Endothelial cell (in vitro differentiated cells): ENCODE measurements around the gene PEX11G. TPM values are rescaled to one million over a fixed set of nuclear protein-coding genes. Genes with fewer than 3 reads are reported as not detected.
A peak's percentile ranks its signal among the peaks of the same experiment; 100 is the strongest.

Source experiments
- DNase-seq: peaks from one replicate; pipeline ENCODE4 v3.0.0; 2021; ENCODE audit warnings: low spot score
- H3K27ac Mint-ChIP-seq: one replicate; pipeline ENCODE4 v1.8.0; 2021; ENCODE audit warnings: mixed read lengths, inconsistent platforms; ENCODE audit not compliant: unreplicated experiment
- H3K27me3 Mint-ChIP-seq: one replicate; pipeline ENCODE4 v1.8.0; 2021; ENCODE audit warnings: mild to moderate bottlenecking, moderate library complexity, mixed read lengths, inconsistent platforms; ENCODE audit not compliant: unreplicated experiment
- H3K36me3 Mint-ChIP-seq: one replicate; pipeline ENCODE4 v1.8.0; 2021; ENCODE audit warnings: mild to moderate bottlenecking, low read depth, mixed read lengths, inconsistent platforms; ENCODE audit not compliant: unreplicated experiment
- H3K4me1 Mint-ChIP-seq: one replicate; pipeline ENCODE4 v1.8.0; 2021; ENCODE audit warnings: mild to moderate bottlenecking, mixed read lengths, inconsistent platforms; ENCODE audit not compliant: unreplicated experiment
- H3K4me3 Mint-ChIP-seq: one replicate; pipeline ENCODE4 v1.8.0; 2021; ENCODE audit warnings: mild to moderate bottlenecking, mixed read lengths, inconsistent platforms; ENCODE audit not compliant: unreplicated experiment
- H3K9me3 Mint-ChIP-seq: one replicate; pipeline ENCODE4 v1.8.0; 2021; ENCODE audit warnings: mixed read lengths, inconsistent platforms; ENCODE audit not compliant: unreplicated experiment
- total RNA-seq: library from RNA; stranded (reverse); fragmentation: NEBNext Ultra II Directional; extraction: Animal tissue kit (Norgen Biotek cat#: 25700); gene quantifications from one replicate; pipeline ENCODE4 v1.2.1, GENCODE V29; 2021; ENCODE audit not compliant: unreplicated experiment
- TF ChIP-seq, protein P1 (sequence below): fragments of 200-600 bp; sonication (generic); IDR thresholded peaks from one replicate; pipeline ENCODE4 v1.5.0; 2021; ENCODE audit warnings: antibody characterized with exemption; ENCODE audit not compliant: unreplicated experiment

Gene PEX11G
- total RNA-seq, 1 donor from 2014 or later = 3.8 TPM

DNA sequence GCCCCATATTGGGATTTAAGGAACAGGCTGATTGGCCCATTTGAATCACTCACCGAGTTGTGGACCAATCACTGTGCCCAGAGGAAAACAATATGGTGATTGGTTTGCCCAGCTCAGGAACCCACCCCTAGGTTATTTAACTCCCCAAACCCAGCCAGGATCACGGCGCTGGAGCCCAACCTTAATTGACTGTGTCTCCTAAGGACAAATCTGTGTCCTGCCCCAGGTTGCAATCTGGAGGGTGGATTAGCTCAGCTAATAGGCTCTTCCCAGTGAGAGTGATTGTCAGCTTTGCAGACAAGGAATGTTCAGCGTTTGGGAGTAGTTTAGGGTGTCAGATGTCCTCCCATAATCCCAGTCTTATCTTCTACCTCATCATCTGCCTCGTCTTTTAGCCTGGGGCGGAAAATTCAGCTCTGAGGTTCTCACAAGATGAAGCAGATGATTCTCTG, 23.6 kb upstream of the PEX11G start:
- Mint-ChIP-seq H3K9me3 (no peaks in the 10 kb centered on the region), H3K4me1 (peaks cover 15% of the 10 kb centered on the region), H3K27me3 (peaks cover 4% of the 10 kb centered on the region), H3K27ac (no peak overlapping the region), H3K36me3 (peaks cover 7% of the 10 kb centered on the region), H3K4me3 (no peak overlapping the region)
- DNase-seq = no peak
- TF ChIP-seq, protein P1, sequence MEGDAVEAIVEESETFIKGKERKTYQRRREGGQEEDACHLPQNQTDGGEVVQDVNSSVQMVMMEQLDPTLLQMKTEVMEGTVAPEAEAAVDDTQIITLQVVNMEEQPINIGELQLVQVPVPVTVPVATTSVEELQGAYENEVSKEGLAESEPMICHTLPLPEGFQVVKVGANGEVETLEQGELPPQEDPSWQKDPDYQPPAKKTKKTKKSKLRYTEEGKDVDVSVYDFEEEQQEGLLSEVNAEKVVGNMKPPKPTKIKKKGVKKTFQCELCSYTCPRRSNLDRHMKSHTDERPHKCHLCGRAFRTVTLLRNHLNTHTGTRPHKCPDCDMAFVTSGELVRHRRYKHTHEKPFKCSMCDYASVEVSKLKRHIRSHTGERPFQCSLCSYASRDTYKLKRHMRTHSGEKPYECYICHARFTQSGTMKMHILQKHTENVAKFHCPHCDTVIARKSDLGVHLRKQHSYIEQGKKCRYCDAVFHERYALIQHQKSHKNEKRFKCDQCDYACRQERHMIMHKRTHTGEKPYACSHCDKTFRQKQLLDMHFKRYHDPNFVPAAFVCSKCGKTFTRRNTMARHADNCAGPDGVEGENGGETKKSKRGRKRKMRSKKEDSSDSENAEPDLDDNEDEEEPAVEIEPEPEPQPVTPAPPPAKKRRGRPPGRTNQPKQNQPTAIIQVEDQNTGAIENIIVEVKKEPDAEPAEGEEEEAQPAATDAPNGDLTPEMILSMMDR = no peak

DNA sequence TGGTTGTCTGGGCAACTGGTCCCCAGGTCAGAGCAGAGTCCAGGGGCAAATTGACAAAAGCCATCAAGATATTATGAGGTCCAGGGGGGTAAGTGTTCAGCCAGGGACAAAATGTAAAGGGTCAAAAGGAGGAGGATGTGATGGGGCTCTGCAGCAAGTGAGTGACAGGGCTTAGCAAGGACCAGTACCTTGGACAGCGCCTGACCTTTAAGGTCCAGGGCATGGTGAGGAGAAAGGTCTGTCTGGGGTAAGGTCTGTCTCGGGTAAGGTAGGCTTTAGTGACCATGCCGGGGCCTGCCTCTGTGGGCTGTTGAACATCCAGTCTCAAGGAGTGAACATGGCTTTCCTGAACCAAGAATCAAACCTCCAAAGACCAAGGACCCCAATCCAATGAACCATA, 20.8 kb upstream of the PEX11G start:
- peaks cover 2% of the 10 kb centered on the region for H3K4me1 Mint-ChIP-seq
- peaks cover 4% of the 10 kb centered on the region for H3K27me3 Mint-ChIP-seq
- no peaks in the 10 kb centered on the region for H3K9me3 Mint-ChIP-seq
- H3K4me3 Mint-ChIP-seq = no peak overlapping the region
- no peak overlapping the region for H3K27ac Mint-ChIP-seq
- peak; percentile 33 for DNase-seq
- TF ChIP-seq, protein P1 = no peak
- no peaks in the 10 kb centered on the region for H3K36me3 Mint-ChIP-seq

DNA sequence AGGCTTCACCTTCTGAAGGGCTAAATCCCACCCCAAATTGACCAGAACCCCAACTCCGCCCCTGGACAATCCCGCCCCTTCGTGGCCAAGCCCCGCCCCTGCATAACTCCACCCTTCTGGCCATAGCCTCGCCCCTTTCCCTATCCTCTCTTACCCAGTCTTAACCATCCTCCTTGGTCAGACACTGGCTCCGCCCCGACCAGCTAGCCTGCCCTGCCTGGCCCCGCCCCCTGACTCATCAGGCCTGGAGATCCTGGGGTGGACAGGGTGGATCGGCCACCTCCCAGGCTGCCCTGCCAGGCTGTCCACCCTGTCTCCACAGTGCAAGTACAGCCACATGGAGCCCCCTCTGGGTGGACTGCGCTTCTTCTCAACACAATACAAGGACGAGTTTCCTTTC, 19.0 kb upstream of the PEX11G start:
- DNase-seq = no peak
- Mint-ChIP-seq H3K4me3 (no peak overlapping the region), H3K9me3 (no peaks in the 10 kb centered on the region), H3K4me1 (peaks cover 2% of the 10 kb centered on the region), H3K27ac (no peak overlapping the region), H3K36me3 (no peaks in the 10 kb centered on the region), H3K27me3 (peaks cover 2% of the 10 kb centered on the region)
- TF ChIP-seq, protein P1 = no peak

DNA sequence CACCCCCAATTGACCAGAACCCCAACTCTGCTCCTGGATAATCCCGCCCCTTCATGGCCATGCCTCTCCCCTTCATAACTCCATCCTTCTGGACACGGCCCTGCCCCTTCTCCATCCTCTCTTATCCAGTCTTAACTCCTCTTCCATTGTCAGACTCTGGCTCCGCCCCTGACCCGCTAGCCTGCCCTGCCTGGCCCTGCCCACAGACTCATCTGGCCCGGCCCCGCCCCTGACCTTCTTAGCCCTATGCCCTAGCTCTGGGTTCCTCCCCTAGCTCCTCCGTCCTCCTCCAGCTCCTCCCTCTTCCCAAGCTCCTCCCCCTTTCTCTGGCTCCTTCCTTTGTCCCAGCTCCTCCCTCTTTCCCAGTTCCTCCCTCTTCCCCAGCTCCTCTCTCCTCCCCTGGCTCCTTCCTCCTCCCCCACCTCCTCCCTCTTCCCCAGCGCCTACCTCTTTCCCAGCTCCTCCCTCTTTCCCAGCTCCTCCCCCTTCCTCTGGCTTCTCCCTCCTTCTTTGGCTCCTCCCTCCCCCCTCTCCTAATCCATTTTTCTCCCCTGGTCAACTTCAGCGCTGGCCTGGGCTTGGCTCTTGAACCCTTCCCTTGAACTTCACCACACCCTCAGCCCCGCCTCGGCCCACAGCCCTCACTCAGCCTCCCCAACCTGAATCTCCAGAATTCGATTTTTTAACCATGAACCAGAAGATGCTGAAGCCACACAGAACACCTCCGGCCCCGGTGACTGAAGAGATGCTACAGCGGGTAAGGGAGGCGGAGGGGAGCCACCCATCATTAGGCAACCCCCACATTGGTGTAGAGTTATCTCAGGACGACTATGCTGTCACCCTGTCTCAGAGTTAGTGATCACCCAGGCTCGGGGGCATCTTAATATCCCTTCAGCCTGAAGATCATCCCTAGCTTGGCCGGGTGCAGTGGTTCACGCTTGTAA, 17.8 kb upstream of the PEX11G start:
- peaks cover 2% of the 10 kb centered on the region for H3K4me1 Mint-ChIP-seq
- DNase-seq = peak; percentile 37
- no peaks in the 10 kb centered on the region for H3K36me3 Mint-ChIP-seq
- H3K27me3 Mint-ChIP-seq = peaks cover 2% of the 10 kb centered on the region
- H3K27ac Mint-ChIP-seq = no peak overlapping the region
- TF ChIP-seq, protein P1 = no peak
- H3K9me3 Mint-ChIP-seq = no peaks in the 10 kb centered on the region
- H3K4me3 Mint-ChIP-seq = no peak overlapping the region
